ENCODE measurements around the gene USHBP1.

Gene USHBP1

GRCh38 chr19:17210296-17210695 lies 54.2 kb downstream of the USHBP1 start:
- DNase-seq (ENCODE audit: low read depth): no peak

- peak; percentile 42 for DNase-seq (ENCODE audit: low read depth)
Measured at GRCh38 chr19:17209126-17210036, 55.2 kb downstream of the USHBP1 start.

DNA sequence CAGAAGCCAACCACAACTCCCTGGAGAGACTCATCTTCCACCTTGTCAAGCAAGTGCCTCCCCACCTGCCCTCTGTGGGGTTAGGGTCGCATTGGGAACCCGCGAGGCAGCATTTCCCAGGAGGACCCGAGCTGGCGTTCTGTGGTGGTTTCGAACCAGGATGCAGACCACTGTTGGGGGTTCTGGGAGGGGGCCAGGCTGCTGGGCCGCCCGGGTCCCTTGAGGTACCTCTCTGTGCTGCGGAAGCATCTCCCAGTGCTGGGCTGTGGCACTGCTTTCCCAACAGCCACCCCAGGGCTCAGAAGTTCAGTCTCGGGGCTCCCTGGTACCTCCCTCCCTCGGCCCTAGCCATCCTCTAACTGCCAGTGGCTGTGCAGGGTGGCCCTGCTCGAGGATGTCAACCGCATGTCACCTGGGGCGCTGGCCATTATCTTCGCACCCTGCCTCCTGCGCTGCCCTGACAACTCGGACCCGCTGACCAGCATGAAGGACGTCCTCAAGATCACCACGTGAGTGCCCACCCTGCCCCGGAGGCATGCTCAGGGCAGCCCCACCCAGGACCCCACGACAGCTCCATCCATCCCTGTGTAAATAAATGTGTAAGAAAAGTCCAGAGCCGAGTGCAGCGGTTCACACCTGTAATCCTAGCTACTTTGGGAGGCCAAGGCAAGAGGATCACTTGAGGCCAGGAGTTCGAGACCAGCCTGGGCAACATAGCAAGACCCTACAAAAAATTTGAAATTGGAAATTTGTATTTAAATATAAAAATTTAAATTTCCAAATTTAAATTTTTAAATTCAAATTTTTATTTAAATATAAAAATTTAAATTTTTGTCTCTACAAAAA lies 57.6 kb downstream of the USHBP1 start:
- no peak for DNase-seq (ENCODE audit: low read depth)

GRCh38 chr19:17205237-17206140 lies 59.1 kb downstream of the USHBP1 start:
- DNase-seq (ENCODE audit: low read depth): no peak

- DNase-seq (ENCODE audit: low read depth): no peak
Measured at GRCh38 chr19:17202713-17203112, 61.8 kb downstream of the USHBP1 start.

GRCh38 chr19:17202249-17202648 lies 62.3 kb downstream of the USHBP1 start:
- no peak for DNase-seq (ENCODE audit: low read depth)

DNA sequence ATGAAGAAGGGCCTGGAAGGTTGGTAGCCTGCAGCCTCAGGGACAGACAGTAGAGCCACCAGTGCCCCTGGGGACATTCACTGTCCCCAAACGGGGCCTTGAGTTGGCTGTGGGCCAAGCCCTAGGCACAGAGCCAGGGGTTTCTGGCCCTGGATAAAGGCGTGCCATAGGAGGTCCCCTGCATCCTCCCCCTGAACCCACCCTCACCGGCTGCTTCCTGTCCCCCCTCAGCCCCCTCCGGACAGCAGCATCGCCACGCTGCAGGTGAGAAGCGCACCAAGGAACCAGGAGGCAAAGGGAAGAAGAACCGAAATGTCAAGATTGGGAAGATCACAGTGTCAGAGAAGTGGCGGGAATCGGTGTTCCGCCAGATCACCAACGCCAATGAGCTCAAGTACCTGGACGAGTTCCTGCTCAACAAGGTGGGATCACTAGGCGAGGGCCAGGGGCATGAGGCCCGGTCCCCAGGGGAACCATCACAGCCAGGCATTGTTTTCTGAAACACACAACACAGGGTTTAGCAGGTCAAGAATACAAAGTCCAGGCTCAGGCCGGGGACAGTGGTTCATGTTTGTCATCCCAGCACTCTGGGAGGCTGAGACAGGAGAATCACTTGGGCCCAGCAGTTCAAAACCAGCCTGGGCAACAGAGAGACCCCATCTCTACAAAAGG lies 64.0 kb downstream of the USHBP1 start:
- no peak for DNase-seq (ENCODE audit: low read depth)

All from stimulated activated CD8-positive, alpha-beta memory T cell treated with anti-CD3 and anti-CD28 coated beads, Interleukin-4, amount 100 ng/mL, for 24 hours (primary cell).